Measurements from ENCODE around the gene TEP1. TPM values are rescaled to one million over a fixed set of nuclear protein-coding genes. Genes with fewer than 3 reads are reported as not detected.

TEP1 gene
- total RNA-seq, 2 experiments from 2014 or later: 14.3 to 17.4 TPM

- H3K27ac Mint-ChIP-seq: peak overlapping the region; percentile 8
- peaks cover 34% of the 10 kb centered on the region for H3K4me1 Mint-ChIP-seq (ENCODE audit: low read depth)
- DNase-seq (no peak), ATAC-seq (ENCODE audit: poor library complexity) (no peak)
- H3K9me3 Mint-ChIP-seq: no peaks in the 10 kb centered on the region
- no peaks in the 10 kb centered on the region for H3K27me3 Mint-ChIP-seq
- Histone ChIP-seq H3K27ac (ENCODE audit: low read depth in 1 of 2, low read length in 2 of 2) (no peak overlapping the region), H3K9me3 (ENCODE audit: control insufficient read depth in 1 of 2, insufficient read depth in 1 of 2, low read length in 2 of 2) (no peaks in the 10 kb centered on the region), H3K4me1 (ENCODE audit: insufficient read depth, low read length) (peaks cover 29% of the 10 kb centered on the region), H3K27me3 (ENCODE audit: control insufficient read depth in 1 of 2, insufficient read depth in 2 of 2, low read length in 2 of 2) (no peaks in the 10 kb centered on the region), H3K4me3 (ENCODE audit: low read length) (no peak overlapping the region), H3K36me3 (ENCODE audit: insufficient read depth, low read length) (no peaks in the 10 kb centered on the region)
- CTCF ChIA-PET: no interaction called here
- POLR2A ChIA-PET: interaction anchor here (1.3 kb wide), 1 partner anchor 13 kb away, joined by 3 read pairs; no protein-coding TSS in a partner anchor
- intact Hi-C loops (cut with DNase I, micrococcal nuclease): no loop called here
- TF ChIP-seq CTCF (IDR thresholded peaks at IDR 0.05): no peak
- H3K4me3 Mint-ChIP-seq: no peak overlapping the region
- H3K36me3 Mint-ChIP-seq (ENCODE audit: low read depth): no peaks in the 10 kb centered on the region
These were observed 15.5 kb upstream of the TEP1 start for GRCh38 chr14:20428802-20429201.

GRCh38 chr14:20428010-20428365, 14.7 kb upstream of the TEP1 start:
- no peaks in the 10 kb centered on the region for H3K27me3 Mint-ChIP-seq
- intact Hi-C loops (cut with DNase I, micrococcal nuclease): no loop called here
- peak overlapping the region; percentile 29 for H3K27ac Mint-ChIP-seq
- H3K9me3 Mint-ChIP-seq: no peaks in the 10 kb centered on the region
- Histone ChIP-seq H3K36me3 (ENCODE audit: insufficient read depth, low read length) (no peaks in the 10 kb centered on the region), H3K4me3 (ENCODE audit: low read length) (no peak overlapping the region), H3K27ac (ENCODE audit: low read depth in 1 of 2, low read length in 2 of 2) (no peak overlapping the region), H3K9me3 (ENCODE audit: control insufficient read depth in 1 of 2, insufficient read depth in 1 of 2, low read length in 2 of 2) (no peaks in the 10 kb centered on the region), H3K27me3 (ENCODE audit: control insufficient read depth in 1 of 2, insufficient read depth in 2 of 2, low read length in 2 of 2) (no peaks in the 10 kb centered on the region), H3K4me1 (ENCODE audit: insufficient read depth, low read length) (peaks cover 29% of the 10 kb centered on the region)
- ChIA-PET POLR2A (interaction anchor here (1.9 kb wide), 1 partner anchor 33 kb away, joined by 5 read pairs; the partner anchor contains the start of gene PIP4P1), CTCF (no interaction called here)
- H3K4me3 Mint-ChIP-seq: no peak overlapping the region
- ATAC-seq (ENCODE audit: poor library complexity) (no peak), DNase-seq (no peak)
- H3K36me3 Mint-ChIP-seq (ENCODE audit: low read depth): no peaks in the 10 kb centered on the region
- TF ChIP-seq CTCF (IDR thresholded peaks at IDR 0.05): no peak
- peaks cover 34% of the 10 kb centered on the region for H3K4me1 Mint-ChIP-seq (ENCODE audit: low read depth)

- Mint-ChIP-seq H3K9me3 (no peaks in the 10 kb centered on the region), H3K4me3 (peak overlapping the region; percentile 30), H3K36me3 (ENCODE audit: low read depth) (no peaks in the 10 kb centered on the region), H3K27me3 (no peaks in the 10 kb centered on the region), H3K27ac (peak overlapping the region; percentile 29), H3K4me1 (ENCODE audit: low read depth) (peaks cover 34% of the 10 kb centered on the region)
- intact Hi-C loops (cut with DNase I, micrococcal nuclease): no loop called here
- Histone ChIP-seq H3K27me3 (ENCODE audit: control insufficient read depth in 1 of 2, insufficient read depth in 2 of 2, low read length in 2 of 2) (no peaks in the 10 kb centered on the region), H3K9me3 (ENCODE audit: control insufficient read depth in 1 of 2, insufficient read depth in 1 of 2, low read length in 2 of 2) (no peaks in the 10 kb centered on the region), H3K4me3 (ENCODE audit: low read length) (no peak overlapping the region), H3K27ac (ENCODE audit: low read depth in 1 of 2, low read length in 2 of 2) (no peak overlapping the region), H3K4me1 (ENCODE audit: insufficient read depth, low read length) (peaks cover 29% of the 10 kb centered on the region), H3K36me3 (ENCODE audit: insufficient read depth, low read length) (no peaks in the 10 kb centered on the region)
- no peak for TF ChIP-seq CTCF (IDR thresholded peaks at IDR 0.05)
- ChIA-PET POLR2A (interaction anchor here (1.9 kb wide), 1 partner anchor 34 kb away, joined by 5 read pairs; the partner anchor contains the start of gene PIP4P1), CTCF (no interaction called here)
- no peak for ATAC-seq (ENCODE audit: poor library complexity)
- DNase-seq: peak in 3 of 14 experiments; percentile 28 to 32 (median 31)
These were observed 14.1 kb upstream of the TEP1 start for GRCh38 chr14:20427231-20428009.

Measured in CD4-positive, alpha-beta T cell (primary cell).